ENCODE measurements around the gene LRRC53. TPM values are rescaled to one million over a fixed set of nuclear protein-coding genes. Genes with fewer than 3 reads are reported as not detected.

LRRC53 gene
- total and polyA plus RNA-seq, 3 experiments from 2014 or later, result not detected

- ChIA-PET CTCF (no interaction called here), POLR2A (no interaction called here)
- Histone ChIP-seq H3K9me3 (ENCODE audit: low read length) (no peaks in the 10 kb centered on the region), H3K27me3 (ENCODE audit: insufficient read depth, low read length, poor library complexity, severe bottlenecking) (no peaks in the 10 kb centered on the region), H3K4me1 (ENCODE audit: insufficient read depth, low read length) (no peaks in the 10 kb centered on the region), H3K27ac (ENCODE audit: low read depth, low read length) (no peak overlapping the region), H3K4me3 (ENCODE audit: low read length) (no peak overlapping the region), H3K36me3 (ENCODE audit: insufficient read depth, low read length) (no peaks in the 10 kb centered on the region)
- no peak for DNase-seq
- no peaks in the 10 kb centered on the region for H3K36me3 Mint-ChIP-seq
- no peak overlapping the region for H3K27ac Mint-ChIP-seq
- H3K4me3 Mint-ChIP-seq, result no peak overlapping the region
- H3K4me1 Mint-ChIP-seq, result no peaks in the 10 kb centered on the region
- H3K9me3 Mint-ChIP-seq, result no peaks in the 10 kb centered on the region
- H3K27me3 Mint-ChIP-seq, result peaks cover 1 to 3% of the 10 kb centered on the region in 2 donors
Measured at GRCh38 chr1:74481607-74482006, 30.8 kb downstream of the LRRC53 start.

DNA sequence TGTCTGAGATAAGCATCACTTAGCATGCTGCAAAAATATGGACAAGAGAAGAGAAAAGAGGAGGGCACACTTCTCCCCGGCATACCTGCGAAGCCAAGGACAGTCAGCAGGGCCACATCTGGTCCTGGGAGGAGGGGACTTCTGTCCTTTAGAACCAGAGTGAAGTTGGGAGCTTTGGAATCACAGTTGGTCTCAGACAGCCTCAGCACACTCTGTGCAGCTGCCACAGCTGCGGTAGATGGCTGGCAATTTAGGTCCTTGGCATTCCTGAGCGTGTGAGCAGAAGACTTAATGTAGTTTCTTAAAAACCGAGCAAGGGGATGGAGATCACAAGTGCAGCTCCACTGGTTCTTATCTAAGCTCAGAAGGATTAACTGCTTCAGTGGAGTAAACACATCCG lies 32.3 kb downstream of the LRRC53 start:
- no peaks in the 10 kb centered on the region for H3K36me3 Mint-ChIP-seq
- Histone ChIP-seq H3K4me3 (ENCODE audit: low read length) (no peak overlapping the region), H3K9me3 (ENCODE audit: low read length) (no peaks in the 10 kb centered on the region), H3K4me1 (ENCODE audit: insufficient read depth, low read length) (no peaks in the 10 kb centered on the region), H3K36me3 (ENCODE audit: insufficient read depth, low read length) (no peaks in the 10 kb centered on the region), H3K27me3 (ENCODE audit: insufficient read depth, low read length, poor library complexity, severe bottlenecking) (no peaks in the 10 kb centered on the region), H3K27ac (ENCODE audit: low read depth, low read length) (no peak overlapping the region)
- H3K27me3 Mint-ChIP-seq, result peaks cover 1 to 6% of the 10 kb centered on the region in 2 donors
- no peaks in the 10 kb centered on the region for H3K9me3 Mint-ChIP-seq
- no peak overlapping the region for H3K27ac Mint-ChIP-seq
- POLR2A ChIA-PET, result no interaction called here
- no peaks in the 10 kb centered on the region for H3K4me1 Mint-ChIP-seq
- no peak for DNase-seq
- CTCF ChIA-PET, result no interaction called here
- H3K4me3 Mint-ChIP-seq, result no peak overlapping the region

GRCh38 chr1:74478979-74479378 lies 33.4 kb downstream of the LRRC53 start:
- Mint-ChIP-seq H3K27me3 (peaks cover 1 to 6% of the 10 kb centered on the region in 2 donors), H3K27ac (no peak overlapping the region), H3K4me1 (no peaks in the 10 kb centered on the region), H3K36me3 (no peaks in the 10 kb centered on the region), H3K9me3 (no peaks in the 10 kb centered on the region), H3K4me3 (no peak overlapping the region)
- Histone ChIP-seq H3K4me1 (ENCODE audit: insufficient read depth, low read length) (no peaks in the 10 kb centered on the region), H3K27ac (ENCODE audit: low read depth, low read length) (no peak overlapping the region), H3K27me3 (ENCODE audit: insufficient read depth, low read length, poor library complexity, severe bottlenecking) (no peaks in the 10 kb centered on the region), H3K4me3 (ENCODE audit: low read length) (no peak overlapping the region), H3K36me3 (ENCODE audit: insufficient read depth, low read length) (no peaks in the 10 kb centered on the region), H3K9me3 (ENCODE audit: low read length) (no peaks in the 10 kb centered on the region)
- no peak for DNase-seq
- ChIA-PET CTCF (no interaction called here), POLR2A (no interaction called here)

- Mint-ChIP-seq H3K9me3 (no peaks in the 10 kb centered on the region), H3K36me3 (no peaks in the 10 kb centered on the region), H3K4me3 (no peak overlapping the region), H3K27me3 (peaks cover 1 to 6% of the 10 kb centered on the region in 2 donors), H3K4me1 (no peaks in the 10 kb centered on the region), H3K27ac (no peak overlapping the region)
- H3K27me3 ChIP-seq (ENCODE audit: insufficient read depth, low read length, poor library complexity, severe bottlenecking), result no peaks in the 10 kb centered on the region
- CTCF ChIA-PET, result interaction anchor here (0.6 kb wide), 1 partner anchor 477 kb away, joined by 3 read pairs; no protein-coding TSS in a partner anchor
- H3K4me1 ChIP-seq (ENCODE audit: insufficient read depth, low read length), result no peaks in the 10 kb centered on the region
- H3K9me3 ChIP-seq (ENCODE audit: low read length), result no peaks in the 10 kb centered on the region
- no peaks in the 10 kb centered on the region for H3K36me3 ChIP-seq (ENCODE audit: insufficient read depth, low read length)
- no peak overlapping the region for H3K27ac ChIP-seq (ENCODE audit: low read depth, low read length)
- POLR2A ChIA-PET, result no interaction called here
- no peak for DNase-seq
- H3K4me3 ChIP-seq (ENCODE audit: low read length), result no peak overlapping the region
Measured at GRCh38 chr1:74474585-74474984, 37.8 kb downstream of the LRRC53 start.

GRCh38 chr1:74471470-74471869 lies 40.9 kb downstream of the LRRC53 start:
- DNase-seq, result no peak
- H3K4me3 Mint-ChIP-seq, result no peak overlapping the region
- Histone ChIP-seq H3K4me1 (ENCODE audit: insufficient read depth, low read length) (no peaks in the 10 kb centered on the region), H3K27ac (ENCODE audit: low read depth, low read length) (no peak overlapping the region), H3K9me3 (ENCODE audit: low read length) (no peaks in the 10 kb centered on the region), H3K4me3 (ENCODE audit: low read length) (no peak overlapping the region), H3K36me3 (ENCODE audit: insufficient read depth, low read length) (no peaks in the 10 kb centered on the region), H3K27me3 (ENCODE audit: insufficient read depth, low read length, poor library complexity, severe bottlenecking) (no peaks in the 10 kb centered on the region)
- H3K27me3 Mint-ChIP-seq, result peaks cover 0 to 3% of the 10 kb centered on the region in 2 donors
- no peaks in the 10 kb centered on the region for H3K4me1 Mint-ChIP-seq
- H3K27ac Mint-ChIP-seq, result no peak overlapping the region
- no peaks in the 10 kb centered on the region for H3K9me3 Mint-ChIP-seq
- no peaks in the 10 kb centered on the region for H3K36me3 Mint-ChIP-seq
- ChIA-PET CTCF (no interaction called here), POLR2A (no interaction called here)

DNA sequence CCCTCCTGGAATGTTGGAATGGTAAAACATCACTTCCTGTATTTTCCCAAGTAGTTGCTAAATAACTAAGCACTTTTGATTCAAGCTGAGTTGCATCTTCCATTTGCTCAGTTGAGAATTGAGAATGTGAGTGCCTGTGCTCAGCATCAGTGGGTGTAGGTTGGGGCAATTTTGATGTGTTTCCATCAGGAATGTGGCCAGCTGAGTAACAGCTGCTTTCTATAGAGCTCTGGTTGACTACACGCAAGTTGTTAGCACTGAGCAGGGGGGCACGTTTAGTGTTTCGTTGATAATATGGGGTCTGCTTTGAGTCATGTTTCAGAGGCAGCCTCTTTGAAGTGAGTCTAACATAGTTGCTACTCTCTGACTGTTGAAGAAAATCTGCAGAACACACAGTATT lies 41.5 kb downstream of the LRRC53 start:
- Mint-ChIP-seq H3K9me3 (no peaks in the 10 kb centered on the region), H3K4me3 (no peak overlapping the region), H3K36me3 (no peaks in the 10 kb centered on the region), H3K27ac (no peak overlapping the region), H3K4me1 (no peaks in the 10 kb centered on the region), H3K27me3 (peaks cover 0 to 3% of the 10 kb centered on the region in 2 donors)
- no peak overlapping the region for H3K4me3 ChIP-seq (ENCODE audit: low read length)
- no peaks in the 10 kb centered on the region for H3K4me1 ChIP-seq (ENCODE audit: insufficient read depth, low read length)
- ChIA-PET POLR2A (no interaction called here), CTCF (no interaction called here)
- no peaks in the 10 kb centered on the region for H3K27me3 ChIP-seq (ENCODE audit: insufficient read depth, low read length, poor library complexity, severe bottlenecking)
- no peaks in the 10 kb centered on the region for H3K36me3 ChIP-seq (ENCODE audit: insufficient read depth, low read length)
- H3K9me3 ChIP-seq (ENCODE audit: low read length), result no peaks in the 10 kb centered on the region
- no peak for DNase-seq
- no peak overlapping the region for H3K27ac ChIP-seq (ENCODE audit: low read depth, low read length)

- Mint-ChIP-seq H3K27me3 (no peaks in the 10 kb centered on the region), H3K27ac (no peak overlapping the region), H3K4me1 (no peaks in the 10 kb centered on the region), H3K36me3 (no peaks in the 10 kb centered on the region), H3K4me3 (no peak overlapping the region), H3K9me3 (no peaks in the 10 kb centered on the region)
- no peak for DNase-seq
- ChIA-PET POLR2A (no interaction called here), CTCF (no interaction called here)
- H3K4me3 ChIP-seq (ENCODE audit: low read length), result no peak overlapping the region
- H3K9me3 ChIP-seq (ENCODE audit: low read length), result no peaks in the 10 kb centered on the region
- H3K4me1 ChIP-seq (ENCODE audit: insufficient read depth, low read length), result no peaks in the 10 kb centered on the region
- no peaks in the 10 kb centered on the region for H3K27me3 ChIP-seq (ENCODE audit: insufficient read depth, low read length, poor library complexity, severe bottlenecking)
- no peak overlapping the region for H3K27ac ChIP-seq (ENCODE audit: low read depth, low read length)
- H3K36me3 ChIP-seq (ENCODE audit: insufficient read depth, low read length), result no peaks in the 10 kb centered on the region
Measured at GRCh38 chr1:74470251-74470650, 42.2 kb downstream of the LRRC53 start.

GRCh38 chr1:74468982-74469603 lies 43.3 kb downstream of the LRRC53 start:
- Mint-ChIP-seq H3K4me1 (no peaks in the 10 kb centered on the region), H3K9me3 (no peaks in the 10 kb centered on the region), H3K27ac (no peak overlapping the region), H3K36me3 (no peaks in the 10 kb centered on the region), H3K27me3 (no peaks in the 10 kb centered on the region), H3K4me3 (no peak overlapping the region)
- DNase-seq, result no peak
- Histone ChIP-seq H3K27me3 (ENCODE audit: insufficient read depth, low read length, poor library complexity, severe bottlenecking) (no peaks in the 10 kb centered on the region), H3K27ac (ENCODE audit: low read depth, low read length) (no peak overlapping the region), H3K9me3 (ENCODE audit: low read length) (no peaks in the 10 kb centered on the region), H3K4me1 (ENCODE audit: insufficient read depth, low read length) (no peaks in the 10 kb centered on the region), H3K36me3 (ENCODE audit: insufficient read depth, low read length) (no peaks in the 10 kb centered on the region), H3K4me3 (ENCODE audit: low read length) (no peak overlapping the region)
- CTCF ChIA-PET, result no interaction called here
- POLR2A ChIA-PET, result no interaction called here
